Activated CD4-positive, alpha-beta T cell treated with anti-CD3 and anti-CD28 coated beads, Interleukin-2, amount 50 U/mL, for 4 hours (primary cell): ENCODE results near the gene CSF2.
A peak's percentile ranks its signal among the peaks of the same experiment; 100 is the strongest.
"Not testable (repeated sequence)": the region's sequence is repeated elsewhere in the genome, so short reads cannot be mapped to it uniquely, and the experiment has no call there.

ENCODE experiments used
- DNase-seq, 2 experiments: peaks; one replicate each; pipeline ENCODE4 v3.0.0-alpha.2; 2020

The CSF2 gene

GRCh38 chr5:132094393-132095076, 20.9 kb downstream of the CSF2 start:
- DNase-seq = no peak

GRCh38 chr5:132095077-132095410, 21.5 kb downstream of the CSF2 start:
- DNase-seq = no peak

GRCh38 chr5:132095424-132095972, 21.9 kb downstream of the CSF2 start:
- DNase-seq = no peak

- DNase-seq = no peak
Observed at GRCh38 chr5:132096904-132097303, 23.3 kb downstream of the CSF2 start.

- DNase-seq = no peak
Observed at GRCh38 chr5:132098151-132098594, 24.6 kb downstream of the CSF2 start.

- no peak for DNase-seq
Observed at GRCh38 chr5:132098621-132099020, 25.0 kb downstream of the CSF2 start.

- DNase-seq = peak; percentile 52 to 60
Observed at GRCh38 chr5:132099076-132099748, 25.6 kb downstream of the CSF2 start.

- no peak for DNase-seq
Observed at GRCh38 chr5:132099905-132100304, 26.3 kb downstream of the CSF2 start.

GRCh38 chr5:132100672-132101261, 27.2 kb downstream of the CSF2 start:
- DNase-seq = no peak

GRCh38 chr5:132101385-132101880, 27.8 kb downstream of the CSF2 start:
- DNase-seq = no peak

GRCh38 chr5:132102101-132102701, 28.6 kb downstream of the CSF2 start:
- DNase-seq = peak; percentile 31 to 47

- DNase-seq = no peak
Observed at GRCh38 chr5:132102944-132103331, 29.3 kb downstream of the CSF2 start.

GRCh38 chr5:132103332-132103951, 29.9 kb downstream of the CSF2 start:
- DNase-seq = peak; percentile 62 to 66

GRCh38 chr5:132103969-132104391, 30.4 kb downstream of the CSF2 start:
- DNase-seq = no peak

GRCh38 chr5:132104556-132104955, 31.0 kb downstream of the CSF2 start:
- DNase-seq = no peak

- no peak for DNase-seq
Observed at GRCh38 chr5:132105688-132106087, 32.1 kb downstream of the CSF2 start.

GRCh38 chr5:132108495-132108894, 34.9 kb downstream of the CSF2 start:
- DNase-seq = not testable (repeated sequence)

GRCh38 chr5:132108957-132109356, 35.4 kb downstream of the CSF2 start:
- not testable (repeated sequence) for DNase-seq

- DNase-seq = no peak
Observed at GRCh38 chr5:132109494-132110053, 36.0 kb downstream of the CSF2 start.

- DNase-seq = no peak
Observed at GRCh38 chr5:132110195-132110594, 36.6 kb downstream of the CSF2 start.

GRCh38 chr5:132110930-132111329, 37.3 kb downstream of the CSF2 start:
- no peak for DNase-seq

GRCh38 chr5:132112111-132112510, 38.5 kb downstream of the CSF2 start:
- DNase-seq = no peak
